Measurements from ENCODE around the gene ISX.
A peak's percentile ranks its signal among the peaks of the same experiment; 100 is the strongest.
"Not testable (repeated sequence)": the region's sequence is repeated elsewhere in the genome, so short reads cannot be mapped to it uniquely, and the experiment has no call there.

Gene ISX

DNA sequence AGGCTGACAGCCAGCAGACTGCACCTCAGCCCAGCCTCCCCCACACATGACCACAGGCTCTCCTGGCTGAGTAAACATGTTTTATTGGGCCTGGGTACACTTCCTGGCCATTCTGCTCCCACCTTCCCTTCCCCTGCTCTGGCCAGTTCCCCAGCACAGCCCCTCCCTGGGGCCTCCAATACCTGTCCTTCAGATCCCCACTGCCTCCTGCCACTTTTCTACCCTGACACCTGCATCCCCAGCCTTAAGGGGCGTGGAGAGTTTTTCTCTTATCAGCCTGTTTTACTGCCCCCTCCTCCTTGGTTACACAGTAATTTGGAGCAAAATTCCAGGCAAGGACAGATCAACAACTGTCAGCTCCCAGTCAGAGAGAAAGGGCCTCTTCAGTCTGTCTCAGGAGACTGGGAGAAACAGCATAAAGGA lies at the start of gene ISX:
ISX (plus strand) TSS at position 363 of the 423 bp plus-strand sequence. CDS start 930 bp downstream, outside the sequence.
- DNase-seq, result no peak

GRCh38 chr22:35016909-35017308 lies 49.0 kb upstream of the ISX start:
- no peak for DNase-seq

GRCh38 chr22:35018995-35019394 lies 47.0 kb upstream of the ISX start:
- no peak for DNase-seq

GRCh38 chr22:35020517-35020916 lies 45.4 kb upstream of the ISX start:
- no peak for DNase-seq

GRCh38 chr22:35021161-35021560 lies 44.8 kb upstream of the ISX start:
- DNase-seq, result no peak

DNA sequence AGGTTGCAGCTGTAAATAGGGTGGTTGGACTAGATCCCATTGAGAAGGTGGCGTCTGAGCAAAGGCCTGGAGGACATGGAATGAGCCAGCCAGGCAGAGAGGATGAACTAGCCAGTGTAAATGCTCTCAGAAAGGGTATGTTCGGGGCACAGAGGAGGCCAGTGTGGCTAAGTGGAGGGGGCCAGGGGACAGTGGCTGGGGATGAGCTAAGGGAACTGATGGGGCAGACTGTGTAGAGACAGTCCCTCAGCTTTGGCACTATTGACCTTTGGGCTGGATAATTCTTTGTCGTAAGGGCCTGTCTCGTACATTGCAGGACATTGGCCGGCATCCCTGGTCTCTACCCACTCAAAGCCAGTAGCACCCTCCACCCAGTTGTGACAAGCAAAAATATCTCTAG lies 43.7 kb upstream of the ISX start:
- DNase-seq, result no peak

DNA sequence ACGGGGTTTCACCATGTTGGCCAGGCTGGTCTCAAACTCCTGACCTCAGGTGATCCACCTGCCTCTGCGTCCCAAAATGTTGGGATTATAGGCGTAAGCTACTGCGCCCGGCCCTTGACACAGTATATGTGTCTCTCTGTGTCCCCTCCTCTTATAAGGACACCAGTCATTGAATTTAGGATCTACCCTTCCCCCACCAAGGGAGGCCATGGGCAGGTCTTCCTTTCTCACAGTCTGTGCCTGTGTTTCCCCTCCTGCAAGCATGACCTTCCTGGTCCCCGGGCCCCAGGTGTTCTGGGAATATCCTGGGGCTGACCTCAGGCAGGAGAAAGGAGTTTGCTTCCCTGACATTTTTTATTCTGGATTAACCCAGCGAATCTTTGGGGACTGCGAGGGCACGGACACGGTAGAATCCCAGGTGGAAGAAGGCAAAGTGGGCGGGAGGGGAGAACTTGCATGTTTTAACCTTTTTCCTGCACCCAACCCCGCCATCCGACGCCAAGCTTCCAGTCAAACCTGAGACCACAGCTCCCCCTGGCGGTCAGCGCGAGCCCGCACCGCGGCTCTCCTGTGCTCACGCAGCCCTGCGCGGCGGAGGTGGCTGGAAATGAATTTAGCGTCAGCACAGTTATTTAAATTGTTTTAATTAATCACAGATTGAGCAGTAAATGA lies 42.1 kb upstream of the ISX start:
- peak; percentile 5 for DNase-seq

GRCh38 chr22:35024364-35024692 lies 41.6 kb upstream of the ISX start:
- no peak for DNase-seq

DNA sequence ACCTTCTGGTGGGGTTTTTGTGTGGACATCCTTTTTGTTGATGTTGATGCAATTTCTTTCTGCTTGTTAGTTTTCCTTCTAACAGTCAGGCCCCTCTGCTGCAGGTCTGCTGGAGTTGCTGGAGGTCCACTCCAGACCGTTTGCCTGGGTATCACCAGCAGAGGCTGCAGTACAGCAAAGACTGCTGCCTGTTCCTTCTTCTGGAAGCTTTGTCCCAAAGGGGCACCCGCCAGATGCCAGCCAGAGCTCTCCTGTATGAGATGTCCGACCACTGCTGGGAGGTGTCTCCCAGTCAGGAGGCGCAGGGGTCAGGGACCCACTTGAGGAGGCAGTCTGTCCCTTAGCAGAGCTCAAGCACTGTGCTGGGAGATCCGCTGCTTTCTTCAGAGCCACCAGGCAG lies 35.8 kb upstream of the ISX start:
- not testable (repeated sequence) for DNase-seq

- DNase-seq, result no peak
Measured at GRCh38 chr22:35032571-35032970, 33.4 kb upstream of the ISX start.

DNA sequence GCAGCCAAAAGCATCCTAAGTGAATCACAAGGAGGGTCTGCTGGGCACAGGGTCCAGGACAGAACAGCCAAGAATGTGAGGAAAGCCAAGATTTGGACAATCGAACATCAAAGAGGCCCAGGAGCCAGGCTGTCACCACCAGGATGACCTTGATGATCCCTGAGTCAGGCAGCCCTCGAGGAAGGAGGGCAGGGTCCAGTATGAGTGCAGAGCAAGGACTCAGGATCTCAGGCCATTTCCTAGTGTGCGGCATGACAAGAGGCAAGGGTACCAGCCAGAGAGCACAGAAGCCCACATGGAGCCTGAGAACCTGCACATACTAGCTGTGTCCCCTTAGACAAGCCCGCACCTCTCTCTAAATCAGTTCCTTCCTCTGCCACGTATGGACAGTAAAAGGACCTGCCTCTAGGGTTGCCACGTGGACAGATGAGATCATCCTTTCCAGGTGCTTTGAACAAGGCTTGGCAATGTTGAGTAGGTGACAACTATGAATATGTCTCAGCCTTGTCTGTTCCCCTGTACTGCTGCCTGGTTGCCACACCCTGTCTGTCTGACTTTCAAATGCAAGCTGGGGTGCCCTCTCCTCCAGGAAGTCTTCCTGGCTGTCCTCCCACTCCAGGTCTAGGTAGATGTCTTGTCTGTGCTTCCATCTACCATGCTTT lies 32.2 kb upstream of the ISX start:
- no peak for DNase-seq

DNA sequence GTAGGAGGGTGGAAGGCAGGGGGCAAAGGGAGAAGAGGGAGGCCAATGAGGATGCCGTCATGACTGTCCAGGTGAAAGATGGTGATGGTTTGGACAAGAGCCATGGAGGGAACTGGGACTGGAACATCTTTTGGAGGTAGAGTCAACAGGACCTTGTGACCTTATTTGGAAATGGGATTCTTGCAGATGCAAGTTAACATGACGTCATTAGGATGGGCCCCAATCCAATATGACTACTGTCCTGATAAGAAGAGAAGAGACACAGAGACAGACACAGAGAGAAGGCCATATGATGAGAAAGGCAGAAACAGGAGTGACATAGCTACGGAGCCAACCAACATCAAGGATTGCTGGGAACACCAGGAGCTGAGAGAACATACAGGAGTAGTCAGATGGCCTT lies 31.0 kb upstream of the ISX start:
- DNase-seq, result no peak

GRCh38 chr22:35037089-35037488 lies 28.9 kb upstream of the ISX start:
- no peak for DNase-seq

DNA sequence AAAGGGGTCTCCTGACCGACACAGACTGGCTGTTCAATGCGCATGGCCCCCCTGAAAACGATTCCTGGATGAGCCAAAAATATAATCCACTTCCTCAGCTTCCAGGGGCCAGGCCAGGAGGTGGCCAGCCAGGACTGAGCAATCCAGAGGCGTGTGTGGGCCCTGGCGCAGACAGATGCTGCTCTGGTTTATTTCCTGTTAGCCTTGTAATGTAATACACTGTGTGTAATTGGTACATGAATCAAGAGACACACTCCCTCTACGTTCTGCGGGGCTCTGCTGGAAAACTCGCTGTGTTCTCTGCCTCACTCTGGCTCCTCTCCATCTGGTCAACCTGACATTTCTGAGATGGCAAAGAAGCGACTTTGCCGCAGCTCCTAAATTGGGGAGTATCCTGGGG lies 26.3 kb upstream of the ISX start:
- DNase-seq, result no peak

GRCh38 chr22:35043252-35043933 lies 22.6 kb upstream of the ISX start:
- DNase-seq, result no peak

DNA sequence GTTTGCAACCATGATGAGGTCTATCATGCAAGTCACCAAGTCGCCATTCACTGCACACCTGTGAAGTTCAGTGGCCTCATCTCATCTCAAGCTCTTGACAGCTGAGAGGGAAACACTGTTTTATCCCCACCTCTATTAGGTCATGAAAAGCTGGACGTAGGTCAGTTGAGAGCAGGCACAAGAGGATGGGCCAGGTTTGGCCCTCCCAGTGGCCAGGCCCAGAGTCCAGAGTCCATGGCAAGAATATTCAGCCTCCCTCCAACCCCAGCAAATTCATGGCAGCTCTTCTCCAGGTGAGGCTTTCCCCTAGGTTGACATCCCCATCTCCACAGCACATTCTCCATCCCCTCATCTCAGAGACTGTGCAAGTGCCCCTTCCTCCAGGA lies 22.0 kb upstream of the ISX start:
- no peak for DNase-seq

DNA sequence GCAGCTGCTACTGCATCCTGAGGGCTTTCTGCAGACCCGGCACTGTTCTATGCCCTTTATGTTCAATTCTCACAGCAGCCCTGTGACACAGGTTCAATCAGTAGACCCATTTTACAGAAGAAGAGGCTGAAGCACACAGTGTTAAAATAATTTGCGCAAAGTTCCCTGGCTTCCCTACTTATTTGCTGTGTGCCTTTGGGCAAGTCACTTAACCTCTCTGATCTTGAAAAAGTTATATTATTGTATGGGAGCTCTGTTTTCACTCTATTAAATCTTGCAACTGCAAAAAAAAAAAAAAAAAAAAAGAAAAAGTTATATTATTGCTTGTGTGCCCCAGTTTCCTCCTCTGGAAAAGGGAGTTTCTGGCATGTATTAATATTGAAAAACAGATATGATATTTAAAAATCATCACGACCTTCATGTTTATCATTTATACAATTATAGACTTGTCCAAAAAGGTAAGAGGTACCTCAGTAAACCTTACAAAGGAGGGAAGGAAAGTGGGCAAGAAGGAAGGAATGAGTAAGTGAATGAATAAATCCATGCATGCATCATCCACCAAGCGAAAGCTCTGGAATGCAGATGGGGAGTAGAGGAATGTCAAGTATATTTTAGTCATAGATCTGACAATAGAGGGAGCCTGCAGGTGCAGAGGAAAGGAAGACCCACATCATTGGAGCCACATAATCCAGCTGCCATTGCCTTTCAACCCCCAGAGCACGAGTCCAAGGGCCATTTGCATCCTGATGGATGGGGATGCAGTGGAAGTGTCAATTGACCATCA lies 21.2 kb upstream of the ISX start:
- DNase-seq, result no peak

GRCh38 chr22:35045451-35045850 lies 20.5 kb upstream of the ISX start:
- DNase-seq, result no peak

GRCh38 chr22:35046744-35047462 lies 19.1 kb upstream of the ISX start:
- no peak for DNase-seq

DNA sequence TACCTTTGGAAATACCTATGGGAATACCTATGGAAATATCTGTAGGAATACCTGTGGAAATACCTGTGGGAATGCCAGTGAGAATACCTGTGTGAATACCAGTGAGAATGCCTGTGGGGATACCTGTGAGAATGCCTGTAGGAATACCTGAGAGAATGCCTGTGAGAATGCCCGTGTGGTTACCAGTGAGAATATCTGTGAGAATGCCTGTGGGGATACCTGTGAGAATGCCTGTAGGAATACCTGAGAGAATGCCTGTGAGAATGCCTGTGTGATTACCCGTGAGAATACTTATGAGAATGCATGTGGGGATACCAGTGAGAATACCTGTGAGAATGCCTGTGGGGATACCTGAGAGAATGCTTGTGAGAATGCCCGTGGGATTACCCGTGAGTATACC lies 15.9 kb upstream of the ISX start:
- not testable (repeated sequence) for DNase-seq

DNA sequence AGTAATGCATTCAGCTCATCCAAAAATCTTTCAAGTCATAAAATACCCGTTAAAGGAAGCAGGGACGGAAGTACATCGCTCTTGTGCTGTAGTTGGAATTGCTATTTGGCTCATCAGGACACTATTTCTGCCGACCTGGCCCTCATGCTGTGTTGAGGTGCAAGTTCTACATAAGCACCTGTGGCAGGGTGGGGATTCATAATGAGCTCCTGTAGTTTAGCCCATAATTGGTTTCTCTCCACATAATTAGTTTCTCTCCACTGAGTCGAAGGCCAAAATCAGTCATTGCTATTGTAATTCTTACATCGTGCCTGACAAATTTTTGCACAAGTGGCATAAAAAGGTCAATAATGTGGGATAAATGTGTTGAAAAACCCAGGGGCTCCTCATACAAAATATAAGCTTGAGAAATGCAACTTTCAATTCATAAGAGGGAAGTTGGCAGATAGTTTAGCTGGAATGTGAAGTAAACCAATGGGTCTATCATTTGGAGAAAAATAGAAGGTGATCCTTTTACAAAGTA lies 14.9 kb upstream of the ISX start:
- DNase-seq, result no peak

GRCh38 chr22:35051791-35052190 lies 14.2 kb upstream of the ISX start:
- DNase-seq, result no peak
